Measurements from ENCODE around the gene ZNF609.

The ZNF609 gene

GRCh38 chr15:64466408-64467141 is 6.2 kb downstream of the ZNF609 start:
- Histone ChIP-seq H3K4me1 (ENCODE audit: control insufficient read depth, low read depth, low read length) (peaks cover 7% of the 10 kb centered on the region), H3K36me3 (ENCODE audit: control insufficient read depth, insufficient read depth, low read length) (peaks cover 2% of the 10 kb centered on the region), H3K4ac (ENCODE audit: low read depth, low read length) (no peak overlapping the region)

GRCh38 chr15:64472161-64472560 is 11.8 kb downstream of the ZNF609 start:
- no peak overlapping the region for H3K4me3 ChIP-seq (ENCODE audit: low read length)
- no peak overlapping the region for H3K23ac ChIP-seq (ENCODE audit: low read length)
- peaks cover 13% of the 10 kb centered on the region for H3K79me1 ChIP-seq (ENCODE audit: low read length)
- no peak overlapping the region for H4K5ac ChIP-seq (ENCODE audit: low read length)
- DNase-seq, result no peak
- no peaks in the 10 kb centered on the region for H3K27me3 ChIP-seq (ENCODE audit: insufficient read depth, low read length, poor library complexity)
- WGBS (ENCODE audit: extremely low coverage, insufficient coverage, low lambda C conversion rate), result no CpG with 5 or more reads among the region's 4 CpGs
- no peak overlapping the region for H3K18ac ChIP-seq (ENCODE audit: low read length)
- no peak overlapping the region for H2BK15ac ChIP-seq (replicated peaks; ENCODE audit: low read depth)
- H4K8ac ChIP-seq (ENCODE audit: low read depth, low read length), result no peak overlapping the region
- H3K27ac ChIP-seq (ENCODE audit: low read depth, low read length), result no peak overlapping the region
- peaks cover 2% of the 10 kb centered on the region for H3K36me3 ChIP-seq (ENCODE audit: control insufficient read depth, insufficient read depth, low read length)
- no peak overlapping the region for H3K9ac ChIP-seq (ENCODE audit: low read length)
- peaks cover 32% of the 10 kb centered on the region for H3K79me2 ChIP-seq (ENCODE audit: control insufficient read depth, insufficient read depth, low read length)
- H2BK5ac ChIP-seq (ENCODE audit: low read length), result no peak overlapping the region
- no peak overlapping the region for H2AK5ac ChIP-seq (ENCODE audit: low read length)
- H3K4me2 ChIP-seq (ENCODE audit: low read length), result no peak overlapping the region
- no peak overlapping the region for H3K56ac ChIP-seq (ENCODE audit: low read length)
- H3K4ac ChIP-seq (ENCODE audit: low read depth, low read length), result no peak overlapping the region
- H3K4me1 ChIP-seq (ENCODE audit: control insufficient read depth, low read depth, low read length), result no peaks in the 10 kb centered on the region
- no peak overlapping the region for H2BK120ac ChIP-seq (ENCODE audit: low read depth, low read length)

More at GRCh38 chr15:64466408-64467141, 6.2 kb downstream of the ZNF609 start:
- Histone ChIP-seq H2AK5ac (ENCODE audit: low read length) (no peak overlapping the region), H2BK120ac (ENCODE audit: low read depth, low read length) (no peak overlapping the region), H3K9ac (ENCODE audit: low read length) (peak overlapping the region; percentile 38), H2BK15ac (replicated peaks; ENCODE audit: low read depth) (no peak overlapping the region), H4K8ac (ENCODE audit: low read depth, low read length) (no peak overlapping the region), H3K18ac (ENCODE audit: low read length) (no peak overlapping the region), H3K23ac (ENCODE audit: low read length) (no peak overlapping the region), H4K5ac (ENCODE audit: low read length) (no peak overlapping the region), H3K4me3 (ENCODE audit: low read length) (no peak overlapping the region), H3K4me2 (ENCODE audit: low read length) (no peak overlapping the region), H3K79me2 (ENCODE audit: control insufficient read depth, insufficient read depth, low read length) (peaks cover 70% of the 10 kb centered on the region), H3K27me3 (ENCODE audit: insufficient read depth, low read length, poor library complexity) (no peaks in the 10 kb centered on the region), H3K56ac (ENCODE audit: low read length) (peak overlapping the region; percentile 60), H3K79me1 (ENCODE audit: low read length) (peaks cover 23% of the 10 kb centered on the region), H2BK5ac (ENCODE audit: low read length) (no peak overlapping the region), H3K27ac (ENCODE audit: low read depth, low read length) (no peak overlapping the region)
- DNase-seq, result peak; percentile 49
- WGBS (ENCODE audit: extremely low coverage, insufficient coverage, low lambda C conversion rate), result no CpG with 5 or more reads among the region's 4 CpGs

GRCh38 chr15:64474846-64475245 is 14.5 kb downstream of the ZNF609 start:
- H3K27ac ChIP-seq (ENCODE audit: low read depth, low read length), result no peak overlapping the region
- no CpG with 5 or more reads among the region's 2 CpGs for WGBS (ENCODE audit: extremely low coverage, insufficient coverage, low lambda C conversion rate)
- H4K8ac ChIP-seq (ENCODE audit: low read depth, low read length), result no peak overlapping the region
- H3K36me3 ChIP-seq (ENCODE audit: control insufficient read depth, insufficient read depth, low read length), result peaks cover 2% of the 10 kb centered on the region
- no peak overlapping the region for H3K9ac ChIP-seq (ENCODE audit: low read length)
- H3K4ac ChIP-seq (ENCODE audit: low read depth, low read length), result no peak overlapping the region
- no peak overlapping the region for H2BK5ac ChIP-seq (ENCODE audit: low read length)
- no peaks in the 10 kb centered on the region for H3K27me3 ChIP-seq (ENCODE audit: insufficient read depth, low read length, poor library complexity)
- H3K56ac ChIP-seq (ENCODE audit: low read length), result no peak overlapping the region
- no peak overlapping the region for H3K4me2 ChIP-seq (ENCODE audit: low read length)
- H2BK15ac ChIP-seq (replicated peaks; ENCODE audit: low read depth), result no peak overlapping the region
- H2BK120ac ChIP-seq (ENCODE audit: low read depth, low read length), result no peak overlapping the region
- H3K4me3 ChIP-seq (ENCODE audit: low read length), result no peak overlapping the region
- H3K18ac ChIP-seq (ENCODE audit: low read length), result no peak overlapping the region
- H3K79me1 ChIP-seq (ENCODE audit: low read length), result peaks cover 10% of the 10 kb centered on the region
- no peak overlapping the region for H2AK5ac ChIP-seq (ENCODE audit: low read length)
- H4K5ac ChIP-seq (ENCODE audit: low read length), result no peak overlapping the region
- no peaks in the 10 kb centered on the region for H3K4me1 ChIP-seq (ENCODE audit: control insufficient read depth, low read depth, low read length)
- H3K79me2 ChIP-seq (ENCODE audit: control insufficient read depth, insufficient read depth, low read length), result peaks cover 15% of the 10 kb centered on the region
- H3K23ac ChIP-seq (ENCODE audit: low read length), result no peak overlapping the region
- no peak for DNase-seq

GRCh38 chr15:64476550-64476949 is 16.2 kb downstream of the ZNF609 start:
- H3K27ac ChIP-seq (ENCODE audit: low read depth, low read length), result no peak overlapping the region

GRCh38 chr15:64478863-64479262 is 18.5 kb downstream of the ZNF609 start:
- H2BK15ac ChIP-seq (replicated peaks; ENCODE audit: low read depth), result no peak overlapping the region
- WGBS (ENCODE audit: extremely low coverage, insufficient coverage, low lambda C conversion rate), result no CpG with 5 or more reads among the region's 1 CpG
- DNase-seq, result no peak
- peaks cover 6% of the 10 kb centered on the region for H3K79me1 ChIP-seq (ENCODE audit: low read length)
- H3K4me1 ChIP-seq (ENCODE audit: control insufficient read depth, low read depth, low read length), result no peaks in the 10 kb centered on the region
- H3K27ac ChIP-seq (ENCODE audit: low read depth, low read length), result no peak overlapping the region
- H3K36me3 ChIP-seq (ENCODE audit: control insufficient read depth, insufficient read depth, low read length), result no peaks in the 10 kb centered on the region
- no peaks in the 10 kb centered on the region for H3K27me3 ChIP-seq (ENCODE audit: insufficient read depth, low read length, poor library complexity)
- H3K23ac ChIP-seq (ENCODE audit: low read length), result no peak overlapping the region
- no peak overlapping the region for H3K4me2 ChIP-seq (ENCODE audit: low read length)
- no peak overlapping the region for H3K9ac ChIP-seq (ENCODE audit: low read length)
- no peak overlapping the region for H2BK5ac ChIP-seq (ENCODE audit: low read length)
- H3K79me2 ChIP-seq (ENCODE audit: control insufficient read depth, insufficient read depth, low read length), result peaks cover 5% of the 10 kb centered on the region
- H3K4ac ChIP-seq (ENCODE audit: low read depth, low read length), result no peak overlapping the region
- H3K4me3 ChIP-seq (ENCODE audit: low read length), result no peak overlapping the region
- no peak overlapping the region for H3K18ac ChIP-seq (ENCODE audit: low read length)
- H2BK120ac ChIP-seq (ENCODE audit: low read depth, low read length), result no peak overlapping the region
- no peak overlapping the region for H4K5ac ChIP-seq (ENCODE audit: low read length)
- H3K56ac ChIP-seq (ENCODE audit: low read length), result no peak overlapping the region
- H4K8ac ChIP-seq (ENCODE audit: low read depth, low read length), result no peak overlapping the region
- no peak overlapping the region for H2AK5ac ChIP-seq (ENCODE audit: low read length)

More at GRCh38 chr15:64476550-64476949, 16.2 kb downstream of the ZNF609 start:
- Histone ChIP-seq H4K5ac (ENCODE audit: low read length) (no peak overlapping the region), H3K9ac (ENCODE audit: low read length) (no peak overlapping the region), H2BK5ac (ENCODE audit: low read length) (no peak overlapping the region), H3K23ac (ENCODE audit: low read length) (no peak overlapping the region), H3K79me2 (ENCODE audit: control insufficient read depth, insufficient read depth, low read length) (peaks cover 12% of the 10 kb centered on the region), H3K79me1 (ENCODE audit: low read length) (peaks cover 7% of the 10 kb centered on the region), H3K36me3 (ENCODE audit: control insufficient read depth, insufficient read depth, low read length) (no peaks in the 10 kb centered on the region), H4K8ac (ENCODE audit: low read depth, low read length) (no peak overlapping the region), H3K4me1 (ENCODE audit: control insufficient read depth, low read depth, low read length) (no peaks in the 10 kb centered on the region), H3K4me2 (ENCODE audit: low read length) (no peak overlapping the region), H3K4ac (ENCODE audit: low read depth, low read length) (no peak overlapping the region), H2BK15ac (replicated peaks; ENCODE audit: low read depth) (no peak overlapping the region), H3K27me3 (ENCODE audit: insufficient read depth, low read length, poor library complexity) (no peaks in the 10 kb centered on the region), H2BK120ac (ENCODE audit: low read depth, low read length) (no peak overlapping the region), H2AK5ac (ENCODE audit: low read length) (no peak overlapping the region), H3K4me3 (ENCODE audit: low read length) (no peak overlapping the region), H3K18ac (ENCODE audit: low read length) (no peak overlapping the region), H3K56ac (ENCODE audit: low read length) (no peak overlapping the region)
- WGBS (ENCODE audit: extremely low coverage, insufficient coverage, low lambda C conversion rate), result no CpG with 5 or more reads among the region's 1 CpG
- DNase-seq, result peak; percentile 16

GRCh38 chr15:64480891-64481290 is 20.5 kb downstream of the ZNF609 start:
- H2AK5ac ChIP-seq (ENCODE audit: low read length), result no peak overlapping the region
- no peak overlapping the region for H4K8ac ChIP-seq (ENCODE audit: low read depth, low read length)
- no peaks in the 10 kb centered on the region for H3K4me1 ChIP-seq (ENCODE audit: control insufficient read depth, low read depth, low read length)
- no peak overlapping the region for H3K9ac ChIP-seq (ENCODE audit: low read length)
- no peak overlapping the region for H2BK15ac ChIP-seq (replicated peaks; ENCODE audit: low read depth)
- peaks cover 5% of the 10 kb centered on the region for H3K79me2 ChIP-seq (ENCODE audit: control insufficient read depth, insufficient read depth, low read length)
- H3K27me3 ChIP-seq (ENCODE audit: insufficient read depth, low read length, poor library complexity), result no peaks in the 10 kb centered on the region
- no peak overlapping the region for H3K4ac ChIP-seq (ENCODE audit: low read depth, low read length)
- no peak overlapping the region for H3K4me3 ChIP-seq (ENCODE audit: low read length)
- H3K4me2 ChIP-seq (ENCODE audit: low read length), result no peak overlapping the region
- H3K27ac ChIP-seq (ENCODE audit: low read depth, low read length), result no peak overlapping the region
- no peak overlapping the region for H2BK5ac ChIP-seq (ENCODE audit: low read length)
- no peaks in the 10 kb centered on the region for H3K36me3 ChIP-seq (ENCODE audit: control insufficient read depth, insufficient read depth, low read length)
- H4K5ac ChIP-seq (ENCODE audit: low read length), result no peak overlapping the region
- DNase-seq, result no peak
- H3K23ac ChIP-seq (ENCODE audit: low read length), result no peak overlapping the region
- no peak overlapping the region for H2BK120ac ChIP-seq (ENCODE audit: low read depth, low read length)
- peaks cover 5% of the 10 kb centered on the region for H3K79me1 ChIP-seq (ENCODE audit: low read length)
- 100% methylated on average over 1 of the region's 4 CpGs for WGBS (ENCODE audit: extremely low coverage, insufficient coverage, low lambda C conversion rate)
- H3K18ac ChIP-seq (ENCODE audit: low read length), result no peak overlapping the region
- no peak overlapping the region for H3K56ac ChIP-seq (ENCODE audit: low read length)

Data from mesendoderm (in vitro differentiated cells).